SK-N-SH treated with all-trans-retinoic acid at 6 μM for 48 hours (cell line): ENCODE data around the gene MRPL34.

Experiments
- ARNTL ChIP-seq: fragments of 450-650 bp; formaldehyde crosslinking; IDR thresholded peaks from 2 replicates; pipeline ENCODE4 v1.5.0; 2020; ENCODE audit warnings: low read depth, mild to moderate bottlenecking, moderate library complexity, borderline replicate concordance
- CREB5 ChIP-seq: fragments of 250-450 bp; sonication (Bioruptor Pico); IDR thresholded peaks from 2 replicates; pipeline ENCODE4 v1.5.1; 2020; ENCODE audit warnings: low read depth, mild to moderate bottlenecking, moderate library complexity
- CSDC2 ChIP-seq: fragments of 250-450 bp; sonication (Bioruptor Pico); IDR thresholded peaks from 2 replicates; pipeline ENCODE4 v1.5.0; 2020; ENCODE audit warnings: mild to moderate bottlenecking, moderate library complexity
- ESRRG ChIP-seq: fragments of 250-450 bp; sonication (Bioruptor Pico); IDR thresholded peaks from 2 replicates; pipeline ENCODE4 v1.6.1; 2021; ENCODE audit warnings: mild to moderate bottlenecking
- ISL1 ChIP-seq: fragments of 250-450 bp; sonication (Bioruptor Pico); IDR thresholded peaks from 2 replicates; pipeline ENCODE4 v2.1.2; 2022; ENCODE audit warnings: mild to moderate bottlenecking, moderate library complexity
- PATZ1 ChIP-seq: fragments of 250-450 bp; sonication (Bioruptor Pico); IDR thresholded peaks from 2 replicates; pipeline ENCODE4 v1.8.0; 2020; ENCODE audit warnings: mild to moderate bottlenecking, moderate library complexity, borderline replicate concordance
- RARB ChIP-seq: fragments of 250-450 bp; sonication (Bioruptor Pico); IDR thresholded peaks from 2 replicates; pipeline ENCODE4 v1.8.0; 2021; ENCODE audit warnings: mild to moderate bottlenecking, moderate library complexity
- TCF4 ChIP-seq: fragments of 250-450 bp; sonication (Bioruptor Pico); IDR thresholded peaks from 2 replicates; pipeline ENCODE4 v1.8.0; 2021; ENCODE audit warnings: mild to moderate bottlenecking, moderate library complexity, borderline replicate concordance
- TSHZ2 ChIP-seq: fragments of 250-450 bp; sonication (Bioruptor Pico); IDR thresholded peaks from 2 replicates; pipeline ENCODE4 v1.5.0; 2020; ENCODE audit warnings: mild to moderate bottlenecking, moderate library complexity
- ZFP3 ChIP-seq: fragments of 250-450 bp; sonication (Bioruptor Pico); IDR thresholded peaks from 2 replicates; pipeline ENCODE4 v1.5.0; 2020; ENCODE audit warnings: mild to moderate bottlenecking, moderate library complexity

- no peak for TF ChIP-seq ISL1 (CRISPR knock-in tag)
- no peak for TF ChIP-seq PATZ1
- peak; percentile 62; the same call in 1 of the 2 replicates for TF ChIP-seq ZFP3 (CRISPR knock-in tag)
- no peak for TF ChIP-seq CSDC2 (CRISPR knock-in tag)
- TF ChIP-seq ARNTL (CRISPR knock-in tag) = no peak
- TF ChIP-seq TSHZ2 = peak; percentile 85; the same call in 1 of the 2 replicates
- TF ChIP-seq ESRRG = no peak
- no peak for TF ChIP-seq RARB
- no peak for TF ChIP-seq CREB5 (CRISPR knock-in tag)
- TF ChIP-seq TCF4 (CRISPR knock-in tag) = peak; percentile 96
These were observed at the start of gene MRPL34 for GRCh38 chr19:17305517-17306284.
